K562 (cell line): Measurements from ENCODE around the gene RASD1. TPM values are rescaled to one million over a fixed set of nuclear protein-coding genes. Genes with fewer than 3 reads are reported as not detected.
A peak's percentile ranks its signal among the peaks of the same experiment; 100 is the strongest.

ENCODE experiments used
- ARHGAP35 ChIP-seq: fragments of 450-650 bp; IDR thresholded peaks from 2 replicates; pipeline ENCODE4 v1.6.1; 2018; ENCODE audit not compliant: partially characterized antibody
- CEBPB ChIP-seq: fragments of 450-650 bp; IDR thresholded peaks from 2 replicates; pipeline ENCODE4 v1.6.1; 2016; ENCODE audit warnings: missing genetic modification characterization, missing compliant biosample characterization
- CEBPZ ChIP-seq: fragments of 150-350 bp; IDR thresholded peaks from 2 replicates; pipeline ENCODE4 v1.6.1; 2014; ENCODE audit warnings: low read depth, mild to moderate bottlenecking, low read length, borderline replicate concordance
- COPS2 ChIP-seq: fragments of 450-650 bp; conservative IDR thresholded peaks from 2 replicates; pipeline ENCODE4 v1.6.1; 2016; ENCODE audit warnings: mild to moderate bottlenecking, moderate library complexity
- EHMT2 ChIP-seq: fragments of 450-650 bp; IDR thresholded peaks from 2 replicates; pipeline ENCODE4 v1.6.1; 2018; ENCODE audit warnings: antibody characterized with exemption
- FOXM1 ChIP-seq, 2 experiments: fragments of 450-650 bp in 1 of 2; sonication (generic) in 1 of 2; formaldehyde crosslinking in 1 of 2; IDR thresholded peaks; 2 replicates each; pipeline versions ENCODE4 v1.6.1 to v1.9.0; 2017 to 2022; ENCODE audit warnings: low read depth in 2 of 2, mild to moderate bottlenecking in 2 of 2, missing genetic modification reagents in 1 of 2, moderate library complexity in 1 of 2
- GTF2E2 ChIP-seq: fragments of 200-800 bp; sonication (Bioruptor generic); IDR thresholded peaks from 2 replicates; pipeline ENCODE4 v1.6.1; 2016; ENCODE audit warnings: missing genetic modification characterization, missing compliant biosample characterization
- ILF3 ChIP-seq: fragments of 450-650 bp; IDR thresholded peaks from 2 replicates; pipeline ENCODE4 v1.6.1; 2018; ENCODE audit warnings: antibody characterized with exemption, mild to moderate bottlenecking, moderate library complexity, borderline replicate concordance
- MYBL2 ChIP-seq, 2 experiments: fragments of 450-650 bp in 1 of 2; sonication (generic) in 1 of 2; formaldehyde crosslinking in 1 of 2; IDR thresholded peaks; 2 replicates each; pipeline versions ENCODE4 v1.6.1 to v1.8.1; 2017 to 2022; ENCODE audit warnings: borderline replicate concordance in 1 of 2, inconsistent platforms in 1 of 2, low read depth in 1 of 2, mild to moderate bottlenecking in 1 of 2, missing genetic modification reagents in 1 of 2, moderate library complexity in 1 of 2
- NR2F6 ChIP-seq: fragments of 450-650 bp; formaldehyde crosslinking; IDR thresholded peaks from 2 replicates; pipeline ENCODE4 v1.4.0; 2020; ENCODE audit warnings: mild to moderate bottlenecking
- PTTG1 ChIP-seq: fragments of 450-650 bp; IDR thresholded peaks from 2 replicates; pipeline ENCODE4 v1.6.1; 2016; ENCODE audit warnings: low read depth, mild to moderate bottlenecking, missing genetic modification characterization, missing compliant biosample characterization
- PURB ChIP-seq: sonication (generic); formaldehyde crosslinking; IDR thresholded peaks from 2 replicates; pipeline ENCODE4 v1.9.0; 2021; ENCODE audit warnings: low read depth, mild to moderate bottlenecking, missing genetic modification reagents
- RAD51 ChIP-seq: fragments of 450-650 bp; IDR thresholded peaks from 2 replicates; pipeline ENCODE4 v1.7.1; 2016; ENCODE audit warnings: low read depth, mild to moderate bottlenecking, borderline replicate concordance
- SMC3 ChIP-seq: conservative IDR thresholded peaks from 2 replicates; pipeline ENCODE4 v1.6.1; 2011; ENCODE audit warnings: low read depth, low read length, improper control_type of control experiment; ENCODE audit not compliant: insufficient read depth
- SP2 ChIP-seq: IDR thresholded peaks from 2 replicates; pipeline ENCODE4 v1.6.1; 2011; ENCODE audit warnings: mild to moderate bottlenecking, low read depth, low read length, moderate library complexity; ENCODE audit not compliant: poor library complexity, severe bottlenecking; ENCODE audit errors: extremely low read depth
- TEAD2 ChIP-seq: fragments of 450-650 bp; IDR thresholded peaks from 2 replicates; pipeline ENCODE4 v1.6.1; 2016; ENCODE audit warnings: missing genetic modification characterization, control low read depth, missing compliant biosample characterization
- TRIM24 ChIP-seq, 2 experiments: fragments of 450-650 bp; IDR thresholded peaks; 2 replicates each; pipeline ENCODE4 v1.6.1; 2016
- ZNF445 ChIP-seq: fragments of 250-450 bp; sonication (Bioruptor Pico); IDR thresholded peaks from 2 replicates; pipeline ENCODE4 v1.4.0; 2020; ENCODE audit warnings: low read depth, mild to moderate bottlenecking, moderate library complexity
- polyA plus RNA-seq, 8 experiments: library from polyadenylated mRNA; depleted of rRNA in 4 of 8; stranded (reverse) in 5 of 8; unstranded in 3 of 8; fragments of >200 nt; fragmentation: Nextera tagmentation in 2 of 8; fragmentation: Illumina TruSeq in 1 of 8; extraction: Ambion mirVana in 2 of 8; extraction: Trizol in 1 of 8; gene quantifications; 2 replicates each; pipeline versions ENCODE4 v1.2.1 to v1.2.3, GENCODE V29; 2011 to 2014; ENCODE audit warnings: inconsistent platforms in 1 of 8, missing spikeins in 1 of 8
- total RNA-seq, 7 experiments: library from RNA; depleted of rRNA in 6 of 7; stranded (reverse); fragments of >200 nt in 6 of 7; fragmentation: Illumina TruSeq in 2 of 7; extraction: Trizol in 2 of 7; gene quantifications; 2 replicates each; pipeline versions ENCODE4 v1.2.1 to v1.2.3, GENCODE V29; 2011 to 2021; ENCODE audit warnings: low replicate concordance in 1 of 7
- TF ChIP-seq, protein P1 (sequence below): fragments of 200-800 bp; sonication (Bioruptor generic); IDR thresholded peaks from 2 replicates; pipeline ENCODE4 v1.6.1; 2017; ENCODE audit warnings: missing genetic modification characterization, missing compliant biosample characterization
- TF ChIP-seq, protein P2 (sequence below), 2 experiments: IDR thresholded peaks; 2 replicates each; pipeline ENCODE4 v1.6.1; 2011; ENCODE audit warnings: borderline replicate concordance in 1 of 2, control low read depth in 1 of 2, low read depth in 1 of 2, low read length in 1 of 2, mild to moderate bottlenecking in 1 of 2, mixed read lengths in 1 of 2, moderate library complexity in 1 of 2; ENCODE audit not compliant: insufficient read depth in 1 of 2, insufficient read length in 1 of 2, poor library complexity in 1 of 2, severe bottlenecking in 1 of 2; ENCODE audit errors: extremely low read depth in 1 of 2

RASD1 gene
- total and polyA plus RNA-seq, 9 of the 15 experiments (the other 6 are each of a cell fraction or from before 2014, with no cell fraction given): 0.11 TPM; not detected in 8

DNA sequence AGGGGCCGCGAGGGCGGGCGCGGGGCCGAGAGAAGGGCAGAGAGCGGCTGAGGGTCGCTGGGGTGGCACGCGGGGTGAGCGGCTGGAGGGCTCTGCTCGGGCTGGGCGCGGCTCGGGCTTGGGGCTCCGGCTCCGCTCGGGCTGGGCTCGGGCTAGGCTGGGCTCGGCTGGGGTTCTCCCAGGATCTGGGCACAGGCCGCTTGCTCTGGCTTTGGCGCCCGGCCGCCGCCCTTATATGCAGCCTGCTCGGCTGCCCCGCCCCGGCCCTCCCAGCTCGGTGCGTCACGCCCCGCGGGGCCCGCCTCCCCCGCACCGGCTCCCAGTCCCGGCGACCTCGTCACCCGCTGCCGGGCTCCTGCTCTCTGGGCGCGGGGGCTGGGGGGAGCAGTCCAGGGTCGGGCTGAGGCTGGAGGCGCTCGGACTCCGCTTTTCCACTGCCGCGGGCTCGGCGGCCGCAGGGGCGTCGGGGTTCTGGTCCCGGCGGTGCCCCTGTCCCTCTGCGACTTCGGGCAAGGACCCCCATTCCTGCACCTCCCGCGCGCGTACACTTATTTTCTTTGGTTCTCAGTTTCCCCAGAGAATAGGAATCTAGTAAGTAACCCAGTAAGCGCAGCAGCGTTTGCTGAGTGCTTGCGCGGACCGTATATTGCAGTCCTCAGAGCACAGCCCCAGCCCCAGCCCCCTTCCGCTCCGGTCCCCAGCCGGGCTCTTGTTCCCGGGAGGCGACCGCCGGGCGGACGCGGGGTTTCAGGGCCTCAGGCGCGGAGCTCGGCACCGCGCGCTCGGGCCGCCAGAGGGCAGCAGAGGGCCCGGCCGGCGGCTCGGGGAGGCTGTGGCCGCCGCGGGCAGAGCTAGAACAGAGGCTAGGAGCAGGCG, at the start of gene RASD1 (continued):
- TF ChIP-seq, protein P1, sequence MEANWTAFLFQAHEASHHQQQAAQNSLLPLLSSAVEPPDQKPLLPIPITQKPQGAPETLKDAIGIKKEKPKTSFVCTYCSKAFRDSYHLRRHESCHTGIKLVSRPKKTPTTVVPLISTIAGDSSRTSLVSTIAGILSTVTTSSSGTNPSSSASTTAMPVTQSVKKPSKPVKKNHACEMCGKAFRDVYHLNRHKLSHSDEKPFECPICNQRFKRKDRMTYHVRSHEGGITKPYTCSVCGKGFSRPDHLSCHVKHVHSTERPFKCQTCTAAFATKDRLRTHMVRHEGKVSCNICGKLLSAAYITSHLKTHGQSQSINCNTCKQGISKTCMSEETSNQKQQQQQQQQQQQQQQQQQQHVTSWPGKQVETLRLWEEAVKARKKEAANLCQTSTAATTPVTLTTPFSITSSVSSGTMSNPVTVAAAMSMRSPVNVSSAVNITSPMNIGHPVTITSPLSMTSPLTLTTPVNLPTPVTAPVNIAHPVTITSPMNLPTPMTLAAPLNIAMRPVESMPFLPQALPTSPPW (CRISPR knock-in tag): peak; percentile 71
- TF ChIP-seq SMC3 (peak; percentile 74), FOXM1 (IDR thresholded peaks at IDR 0.05; ENCODE audit: low read depth) (no peak), FOXM1 (CRISPR knock-in tag; IDR thresholded peaks at IDR 0.05; ENCODE audit: low read depth) (no peak), SP2 (no peak), ZNF445 (CRISPR knock-in tag) (no peak), COPS2 (no peak), GTF2E2 (no peak), NR2F6 (CRISPR knock-in tag) (no peak), EHMT2 (no peak), PTTG1 (tag) (no peak), TEAD2 (no peak), ILF3 (no peak), CEBPB (tag) (no peak), RAD51 (no peak), ARHGAP35 (no peak), PURB (no peak), CEBPZ (no peak), MYBL2 (IDR thresholded peaks at IDR 0.05; ENCODE audit: low read depth) (no peak), MYBL2 (CRISPR knock-in tag; IDR thresholded peaks at IDR 0.05; ENCODE audit: borderline replicate concordance) (no peak), TRIM24 (IDR thresholded peaks at IDR 0.05) (no peak)
- TF ChIP-seq, protein P2, sequence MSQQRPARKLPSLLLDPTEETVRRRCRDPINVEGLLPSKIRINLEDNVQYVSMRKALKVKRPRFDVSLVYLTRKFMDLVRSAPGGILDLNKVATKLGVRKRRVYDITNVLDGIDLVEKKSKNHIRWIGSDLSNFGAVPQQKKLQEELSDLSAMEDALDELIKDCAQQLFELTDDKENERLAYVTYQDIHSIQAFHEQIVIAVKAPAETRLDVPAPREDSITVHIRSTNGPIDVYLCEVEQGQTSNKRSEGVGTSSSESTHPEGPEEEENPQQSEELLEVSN (IDR thresholded peaks at IDR 0.05; ENCODE audit: borderline replicate concordance in 1 of 2, extremely low read depth in 1 of 2, insufficient read depth in 1 of 2, insufficient read length in 1 of 2, low read depth in 1 of 2, low read length in 1 of 2, poor library complexity in 1 of 2, severe bottlenecking in 1 of 2): peak in 1 of 2 experiments; percentile 50
